A549 (cell line): Measurements from ENCODE around the gene ZCCHC24. TPM values are rescaled to one million over a fixed set of nuclear protein-coding genes. Genes with fewer than 3 reads are reported as not detected.

Experiments
- ATAC-seq, 2 experiments: fragments of 200-7000 bp in 1 of 2; fragments of >200 bp in 1 of 2; cut with Nextera tagmentation in 1 of 2; cut with Tn5 transposase in 1 of 2; 3 replicates each; pipeline versions ENCODE4 v1.8.0 to v1.9.1; 2018 to 2020; ENCODE audit warnings: mild to moderate bottlenecking in 1 of 2, moderate library complexity in 1 of 2
- CTCF ChIA-PET: fragments of 300-600 bp; sonication (Branson Sonifier 250); formaldehyde crosslinking; extraction: SDS; loops from one replicate; lab custom pipeline; 2021; ENCODE audit warnings: antibody characterized with exemption, inconsistent platforms; lab: Yijun Ruan, JAX
- POLR2A ChIA-PET: fragments of 350-600 bp; formaldehyde crosslinking; extraction: SDS; loops from one replicate; lab custom pipeline; 2021; ENCODE audit warnings: antibody characterized with exemption, inconsistent platforms; lab: Yijun Ruan, JAX
- DNase-seq, 2 experiments: peaks; one replicate each; pipeline versions ENCODE4 v3.0.0 to v3.0.0-alpha.2; 2011 to 2016; ENCODE audit warnings: low read depth in 1 of 2, low spot score in 1 of 2
- FAIRE-seq: peaks from 2 replicates; lab custom pipeline; 2011; peaks lifted over from hg19 to GRCh38; lab: Jason Lieb, UNC
- H3K27ac ChIP-seq, 2 experiments: fragments of >200 bp; sonication (Bioruptor Twin); formaldehyde crosslinking; 3 replicates each; pipeline ENCODE4 v1.5.1; 2016 to 2017
- H3K4me1 ChIP-seq: fragments of >200 bp; sonication (Bioruptor Twin); formaldehyde crosslinking; 3 replicates; pipeline ENCODE4 v1.6.1; 2016
- H3K4me2 ChIP-seq: fragments of >200 bp; sonication (Bioruptor Twin); formaldehyde crosslinking; 3 replicates; pipeline ENCODE4 v1.6.1; 2016
- H3K4me3 ChIP-seq: fragments of >200 bp; sonication (Bioruptor Twin); formaldehyde crosslinking; 3 replicates; pipeline ENCODE4 v1.5.1; 2016
- H3K9me3 ChIP-seq: fragments of >200 bp; sonication (Bioruptor Twin); formaldehyde crosslinking; 3 replicates; pipeline ENCODE4 v1.6.1; 2016
- ESRRA ChIP-seq: fragments of 150-350 bp; IDR thresholded peaks from 2 replicates; pipeline ENCODE4 v1.6.1; 2014; ENCODE audit warnings: mild to moderate bottlenecking, low read length, borderline replicate concordance
- FOSL2 ChIP-seq, 2 experiments: fragments of 450-650 bp in 1 of 2; fragments of >200 bp in 1 of 2; sonication (Bioruptor Twin) in 1 of 2; formaldehyde crosslinking; IDR thresholded peaks; 2 replicates each; pipeline versions ENCODE4 v1.5.0 to v1.6.1; 2016 to 2020; ENCODE audit warnings: mild to moderate bottlenecking in 1 of 2, moderate library complexity in 1 of 2
- HDAC2 ChIP-seq: fragments of 200-600 bp; sonication (generic); IDR thresholded peaks from 2 replicates; pipeline ENCODE4 v1.6.1; 2016
- HEYL ChIP-seq: fragments of 250-450 bp; sonication (Bioruptor Pico); IDR thresholded peaks from 2 replicates; pipeline ENCODE4 v1.8.0; 2021; ENCODE audit warnings: mild to moderate bottlenecking, moderate library complexity
- HOXA7 ChIP-seq: fragments of 250-450 bp; sonication (Bioruptor Pico); IDR thresholded peaks from 2 replicates; pipeline ENCODE4 v1.5.0; 2020; ENCODE audit warnings: mild to moderate bottlenecking, moderate library complexity
- HOXB5 ChIP-seq: fragments of 250-450 bp; sonication (Bioruptor Pico); IDR thresholded peaks from 2 replicates; pipeline ENCODE4 v1.5.0; 2020; ENCODE audit warnings: mild to moderate bottlenecking, moderate library complexity
- JUNB ChIP-seq: fragments of >200 bp; sonication (Bioruptor Twin); formaldehyde crosslinking; IDR thresholded peaks from 2 replicates; pipeline ENCODE4 v1.6.1; 2016
- KDM1A ChIP-seq: fragments of 200-600 bp; sonication (generic); IDR thresholded peaks from 2 replicates; pipeline ENCODE4 v1.6.1; 2016; ENCODE audit warnings: low read depth, mild to moderate bottlenecking
- KDM5A ChIP-seq: fragments of 200-600 bp; sonication (generic); IDR thresholded peaks from 2 replicates; pipeline ENCODE4 v1.6.1; 2016; ENCODE audit warnings: antibody characterized with exemption, mild to moderate bottlenecking
- MAFK ChIP-seq: fragments of 450-650 bp; IDR thresholded peaks from 2 replicates; pipeline ENCODE4 v1.6.1; 2014; ENCODE audit not compliant: partially characterized antibody
- MAZ ChIP-seq: fragments of 150-350 bp; IDR thresholded peaks from 2 replicates; pipeline ENCODE4 v1.6.1; 2014; ENCODE audit warnings: antibody characterized with exemption, low read depth, low read length, borderline replicate concordance
- PHF8 ChIP-seq: fragments of 200-600 bp; sonication (generic); IDR thresholded peaks from 2 replicates; pipeline ENCODE4 v1.6.1; 2016; ENCODE audit warnings: low read depth, mild to moderate bottlenecking, antibody characterized with exemption, moderate library complexity, borderline replicate concordance
- RAD21 ChIP-seq, 2 experiments: fragments of >200 bp in 1 of 2; sonication (Bioruptor Twin) in 1 of 2; formaldehyde crosslinking in 1 of 2; IDR thresholded peaks in 1 of 2; conservative IDR thresholded peaks in 1 of 2; 2 replicates in 1 of 2; 3 replicates in 1 of 2; pipeline ENCODE4 v1.6.1; 2012 to 2018; ENCODE audit warnings: inconsistent platforms in 1 of 2
- RNF2 ChIP-seq: fragments of 200-600 bp; sonication (generic); IDR thresholded peaks from 2 replicates; pipeline ENCODE4 v1.6.1; 2016; ENCODE audit warnings: low read depth, mild to moderate bottlenecking, antibody characterized with exemption, moderate library complexity, borderline replicate concordance
- SMC3 ChIP-seq: fragments of >200 bp; sonication (Bioruptor Twin); formaldehyde crosslinking; IDR thresholded peaks from 3 replicates; pipeline ENCODE4 v1.6.1; 2018; ENCODE audit warnings: inconsistent platforms
- SREBF2 ChIP-seq: fragments of 450-650 bp; IDR thresholded peaks from 2 replicates; pipeline ENCODE4 v1.6.1; 2014; ENCODE audit warnings: mild to moderate bottlenecking, moderate library complexity
- TP53 ChIP-seq: fragments of 250-450 bp; sonication (Bioruptor Pico); IDR thresholded peaks from 2 replicates; pipeline ENCODE4 v1.5.0; 2021; ENCODE audit warnings: mild to moderate bottlenecking, moderate library complexity
- ZFP36 ChIP-seq: fragments of 450-650 bp; IDR thresholded peaks from 2 replicates; pipeline ENCODE4 v1.6.1; 2014; ENCODE audit warnings: borderline replicate concordance; ENCODE audit not compliant: partially characterized antibody
- ZNF302 ChIP-seq: fragments of 250-450 bp; sonication (Bioruptor Pico); IDR thresholded peaks from 2 replicates; pipeline ENCODE4 v1.9.0; 2021; ENCODE audit warnings: inconsistent platforms, mild to moderate bottlenecking, moderate library complexity
- WGBS: methylation state at CpG from one replicate; pipeline ENCODE4 v1.1.6; 2017; ENCODE audit errors: missing lambda C conversion rate; 5-methylcytosine and 5-hydroxymethylcytosine counted together
- polyA plus RNA-seq, 4 experiments: library from polyadenylated mRNA; depleted of rRNA in 3 of 4; stranded (reverse); fragments of >200 nt; fragmentation: RNase III in 1 of 4; extraction: RNeasy Plus Mini Kit Qiagen cat#74134 plus additional on column Dnase treatment in 1 of 4; gene quantifications; 2 replicates in 3 of 4; 3 replicates in 1 of 4; pipeline ENCODE4 v1.2.3, GENCODE V29; 2011 to 2017
- TF ChIP-seq, protein P1 (sequence below): IDR thresholded peaks from 2 replicates; pipeline ENCODE4 v1.6.1; 2012; ENCODE audit warnings: low read depth, borderline replicate concordance
- TF ChIP-seq, protein P2 (sequence below): fragments of >200 bp; sonication (Bioruptor Twin); formaldehyde crosslinking; IDR thresholded peaks from 3 replicates; pipeline ENCODE4 v1.6.1; 2016
- TF ChIP-seq, protein P3 (sequence below): fragments of >200 bp; sonication (Bioruptor Twin); formaldehyde crosslinking; IDR thresholded peaks from 3 replicates; pipeline ENCODE4 v1.5.1; 2016
- TF ChIP-seq, protein P4 (sequence below): fragments of 250-450 bp; sonication (Bioruptor Pico); IDR thresholded peaks from 2 replicates; pipeline ENCODE4 v1.5.0; 2021; ENCODE audit warnings: mild to moderate bottlenecking, moderate library complexity, borderline replicate concordance

The ZCCHC24 gene
- polyA plus RNA-seq, 2 of the 4 experiments (the other 2 are of a cell fraction) = 2.4 to 4.2 TPM

DNA sequence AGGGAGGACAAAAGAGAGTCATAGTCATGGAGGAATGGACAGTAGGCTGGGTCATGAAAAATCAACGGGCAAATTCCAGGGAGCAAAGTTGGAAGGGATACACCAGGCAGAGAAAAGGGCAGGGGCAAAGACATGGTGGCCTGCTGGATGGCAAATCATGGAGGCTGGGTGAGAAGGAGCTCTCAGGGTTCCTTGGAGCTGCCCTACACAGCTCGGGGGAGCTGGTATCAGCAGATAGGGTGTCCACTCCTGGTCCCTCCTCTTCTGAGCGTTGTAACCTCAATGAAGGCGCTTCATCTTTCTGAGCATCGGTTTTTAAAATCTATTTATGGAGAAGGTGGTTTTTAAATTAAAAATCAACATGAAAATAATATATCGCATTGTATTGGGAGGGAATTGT, 39.1 kb upstream of the ZCCHC24 start:
- Histone ChIP-seq H3K9me3 (0 out of 3 replicates have a peak, but pooled peaks cover 2% of the 10 kb centered on the region), H3K4me3 (no peak overlapping the region), H3K4me1 (peaks cover 12% of the 10 kb centered on the region), H3K4me2 (no peak overlapping the region), H3K27ac (no peak overlapping the region)
- DNase-seq (no peak), FAIRE-seq (no peak), ATAC-seq (no peak)
- POLR2A ChIA-PET = no interaction called here
- TF ChIP-seq KDM1A (no peak), JUNB (no peak), HOXB5 (CRISPR knock-in tag) (no peak), SMC3 (no peak), HOXA7 (CRISPR knock-in tag) (no peak), MAZ (no peak), SREBF2 (no peak), HEYL (CRISPR knock-in tag) (no peak), KDM5A (no peak)
- TF ChIP-seq, protein P1, sequence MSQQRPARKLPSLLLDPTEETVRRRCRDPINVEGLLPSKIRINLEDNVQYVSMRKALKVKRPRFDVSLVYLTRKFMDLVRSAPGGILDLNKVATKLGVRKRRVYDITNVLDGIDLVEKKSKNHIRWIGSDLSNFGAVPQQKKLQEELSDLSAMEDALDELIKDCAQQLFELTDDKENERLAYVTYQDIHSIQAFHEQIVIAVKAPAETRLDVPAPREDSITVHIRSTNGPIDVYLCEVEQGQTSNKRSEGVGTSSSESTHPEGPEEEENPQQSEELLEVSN = no peak
- TF ChIP-seq, protein P2, sequence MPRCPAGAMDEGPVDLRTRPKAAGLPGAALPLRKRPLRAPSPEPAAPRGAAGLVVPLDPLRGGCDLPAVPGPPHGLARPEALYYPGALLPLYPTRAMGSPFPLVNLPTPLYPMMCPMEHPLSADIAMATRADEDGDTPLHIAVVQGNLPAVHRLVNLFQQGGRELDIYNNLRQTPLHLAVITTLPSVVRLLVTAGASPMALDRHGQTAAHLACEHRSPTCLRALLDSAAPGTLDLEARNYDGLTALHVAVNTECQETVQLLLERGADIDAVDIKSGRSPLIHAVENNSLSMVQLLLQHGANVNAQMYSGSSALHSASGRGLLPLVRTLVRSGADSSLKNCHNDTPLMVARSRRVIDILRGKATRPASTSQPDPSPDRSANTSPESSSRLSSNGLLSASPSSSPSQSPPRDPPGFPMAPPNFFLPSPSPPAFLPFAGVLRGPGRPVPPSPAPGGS = no peak
- WGBS = 65% methylated on average over 6 of the region's 6 CpGs
- CTCF ChIA-PET = interaction anchor here (1.0 to 19.9 kb wide), 4 partner anchors 9 to 110 kb away, joined by 3 to 145 read pairs (median 4); no protein-coding TSS in a partner anchor

DNA sequence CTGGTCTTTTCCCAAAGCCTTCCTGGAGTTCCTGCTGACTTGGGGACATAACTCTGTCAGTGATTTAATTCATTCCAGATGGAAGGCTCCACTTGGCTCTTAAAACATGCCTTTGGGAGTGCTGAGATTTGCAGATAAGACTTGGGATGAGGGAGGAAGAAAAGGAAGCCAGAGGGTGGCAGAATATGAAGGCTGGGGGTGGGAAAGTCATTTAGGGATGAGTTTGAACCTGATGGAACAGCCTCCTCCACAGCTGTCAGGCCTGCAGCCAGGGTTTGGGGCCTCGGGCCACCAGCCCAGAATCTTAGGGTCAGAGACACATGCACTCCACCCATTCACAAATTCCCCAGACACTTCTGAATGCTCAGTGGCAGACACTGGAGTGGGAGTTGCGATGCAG, 38.5 kb upstream of the ZCCHC24 start:
- POLR2A ChIA-PET = no interaction called here
- H3K9me3 ChIP-seq = 0 out of 3 replicates have a peak, but pooled peaks cover 2% of the 10 kb centered on the region
- 69% methylated on average over 2 of the region's 2 CpGs for WGBS
- H3K4me1 ChIP-seq = peaks cover 12% of the 10 kb centered on the region
- no peak for TF ChIP-seq ZFP36
- TF ChIP-seq, protein P3, sequence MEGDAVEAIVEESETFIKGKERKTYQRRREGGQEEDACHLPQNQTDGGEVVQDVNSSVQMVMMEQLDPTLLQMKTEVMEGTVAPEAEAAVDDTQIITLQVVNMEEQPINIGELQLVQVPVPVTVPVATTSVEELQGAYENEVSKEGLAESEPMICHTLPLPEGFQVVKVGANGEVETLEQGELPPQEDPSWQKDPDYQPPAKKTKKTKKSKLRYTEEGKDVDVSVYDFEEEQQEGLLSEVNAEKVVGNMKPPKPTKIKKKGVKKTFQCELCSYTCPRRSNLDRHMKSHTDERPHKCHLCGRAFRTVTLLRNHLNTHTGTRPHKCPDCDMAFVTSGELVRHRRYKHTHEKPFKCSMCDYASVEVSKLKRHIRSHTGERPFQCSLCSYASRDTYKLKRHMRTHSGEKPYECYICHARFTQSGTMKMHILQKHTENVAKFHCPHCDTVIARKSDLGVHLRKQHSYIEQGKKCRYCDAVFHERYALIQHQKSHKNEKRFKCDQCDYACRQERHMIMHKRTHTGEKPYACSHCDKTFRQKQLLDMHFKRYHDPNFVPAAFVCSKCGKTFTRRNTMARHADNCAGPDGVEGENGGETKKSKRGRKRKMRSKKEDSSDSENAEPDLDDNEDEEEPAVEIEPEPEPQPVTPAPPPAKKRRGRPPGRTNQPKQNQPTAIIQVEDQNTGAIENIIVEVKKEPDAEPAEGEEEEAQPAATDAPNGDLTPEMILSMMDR = no peak
- no peak overlapping the region for H3K4me3 ChIP-seq
- no peak overlapping the region for H3K4me2 ChIP-seq
- DNase-seq (no peak), ATAC-seq (no peak), FAIRE-seq (no peak)
- no peak overlapping the region for H3K27ac ChIP-seq
- CTCF ChIA-PET = interaction anchor here (1.2 to 19.9 kb wide), 2 partner anchors 104 to 110 kb away, joined by 3 to 145 read pairs; no protein-coding TSS in a partner anchor

DNA sequence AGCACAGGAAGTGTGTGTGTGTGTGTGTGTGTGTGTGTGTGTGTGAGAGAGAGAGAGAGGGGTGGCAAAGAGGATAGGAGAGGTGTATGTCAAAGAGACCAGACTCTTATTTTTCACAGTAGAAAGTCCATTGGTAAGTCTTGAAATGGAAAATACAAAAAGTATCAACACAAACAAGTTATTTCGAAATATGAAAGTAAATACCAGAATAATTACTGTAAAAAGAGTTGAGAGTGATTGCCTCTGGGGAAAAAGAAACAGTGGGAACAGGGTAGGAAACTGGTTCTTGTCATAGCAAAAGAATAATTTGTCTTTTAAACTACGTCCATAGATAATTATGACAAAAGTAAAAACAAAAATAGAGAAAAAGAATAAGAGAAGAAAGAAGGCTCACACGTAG, 37.9 kb upstream of the ZCCHC24 start:
- H3K4me1 ChIP-seq = peaks cover 7% of the 10 kb centered on the region
- no peak for FAIRE-seq
- no peak for TF ChIP-seq TP53 (CRISPR knock-in tag)
- TF ChIP-seq, protein P4, sequence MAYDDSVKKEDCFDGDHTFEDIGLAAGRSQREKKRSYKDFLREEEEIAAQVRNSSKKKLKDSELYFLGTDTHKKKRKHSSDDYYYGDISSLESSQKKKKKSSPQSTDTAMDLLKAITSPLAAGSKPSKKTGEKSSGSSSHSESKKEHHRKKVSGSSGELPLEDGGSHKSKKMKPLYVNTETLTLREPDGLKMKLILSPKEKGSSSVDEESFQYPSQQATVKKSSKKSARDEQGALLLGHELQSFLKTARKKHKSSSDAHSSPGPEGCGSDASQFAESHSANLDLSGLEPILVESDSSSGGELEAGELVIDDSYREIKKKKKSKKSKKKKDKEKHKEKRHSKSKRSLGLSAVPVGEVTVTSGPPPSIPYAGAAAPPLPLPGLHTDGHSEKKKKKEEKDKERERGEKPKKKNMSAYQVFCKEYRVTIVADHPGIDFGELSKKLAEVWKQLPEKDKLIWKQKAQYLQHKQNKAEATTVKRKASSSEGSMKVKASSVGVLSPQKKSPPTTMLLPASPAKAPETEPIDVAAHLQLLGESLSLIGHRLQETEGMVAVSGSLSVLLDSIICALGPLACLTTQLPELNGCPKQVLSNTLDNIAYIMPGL = no peak
- no peak for TF ChIP-seq ESRRA
- no peak for TF ChIP-seq MAFK
- TF ChIP-seq ZNF302 (CRISPR knock-in tag) = no peak
- no peak for TF ChIP-seq HDAC2
- no peak for TF ChIP-seq PHF8
- no peak for TF ChIP-seq FOSL2 (IDR thresholded peaks at IDR 0.05)
- TF ChIP-seq FOSL2 (CRISPR knock-in tag; IDR thresholded peaks at IDR 0.05) = no peak
- no peak for TF ChIP-seq RNF2
- no peak for TF ChIP-seq RAD21 (conservative IDR thresholded peaks at IDR 0.05 in 1 of 2, IDR thresholded peaks at IDR 0.05 in 1 of 2)
- no peak for TF ChIP-seq KDM5A
- WGBS = 59% methylated on average over 3 of the region's 3 CpGs
- H3K9me3 ChIP-seq = 0 out of 3 replicates have a peak, but pooled peaks cover 2% of the 10 kb centered on the region
- DNase-seq = no peak
- CTCF ChIA-PET = interaction anchor here (4.7 to 19.9 kb wide), 2 partner anchors 14 to 109 kb away, joined by 32 to 145 read pairs; no protein-coding TSS in a partner anchor
- no peak overlapping the region for H3K4me2 ChIP-seq
- no peak overlapping the region for H3K4me3 ChIP-seq
- H3K27ac ChIP-seq = no peak overlapping the region
- POLR2A ChIA-PET = no interaction called here
- no peak for ATAC-seq
